ENCODE results near the gene TGM2.

TGM2 gene

GRCh38 chr20:38141889-38142494 is 23.1 kb downstream of the TGM2 start:
- no peak for DNase-seq

GRCh38 chr20:38141204-38141888 is 23.7 kb downstream of the TGM2 start:
- no peak for DNase-seq

- no peak for DNase-seq
Observed at GRCh38 chr20:38139977-38140753, 24.9 kb downstream of the TGM2 start.

GRCh38 chr20:38139156-38139912 is 25.7 kb downstream of the TGM2 start:
- DNase-seq, result no peak

GRCh38 chr20:38138086-38138778 is 26.8 kb downstream of the TGM2 start:
- no peak for DNase-seq

GRCh38 chr20:38137441-38138037 is 27.5 kb downstream of the TGM2 start:
- DNase-seq, result no peak

- no peak for DNase-seq
Observed at GRCh38 chr20:38136421-38137245, 28.4 kb downstream of the TGM2 start.

GRCh38 chr20:38135651-38136420 is 29.2 kb downstream of the TGM2 start:
- DNase-seq, result no peak

- no peak for DNase-seq
Observed at GRCh38 chr20:38135271-38135650, 29.8 kb downstream of the TGM2 start.

- DNase-seq, result no peak
Observed at GRCh38 chr20:38134427-38135270, 30.4 kb downstream of the TGM2 start.

GRCh38 chr20:38133680-38134426 is 31.2 kb downstream of the TGM2 start:
- no peak for DNase-seq

GRCh38 chr20:38132910-38133501 is 32.1 kb downstream of the TGM2 start:
- no peak for DNase-seq

GRCh38 chr20:38132156-38132909 is 32.7 kb downstream of the TGM2 start:
- no peak for DNase-seq

- no peak for DNase-seq
Observed at GRCh38 chr20:38131588-38132121, 33.4 kb downstream of the TGM2 start.

GRCh38 chr20:38130687-38131587 is 34.1 kb downstream of the TGM2 start:
- DNase-seq, result peak; percentile 3
